Neural progenitor cell (in vitro differentiated cells): ENCODE data around the gene TIPIN. TPM values are rescaled to one million over a fixed set of nuclear protein-coding genes. Genes with fewer than 3 reads are reported as not detected.

ENCODE experiments used
- DNase-seq: peaks from one replicate; pipeline ENCODE4 v3.0.0-alpha.2; 2016; ENCODE audit warnings: low spot score
- H2AFZ ChIP-seq: fragments of 200-600 bp; sonication (generic); replicated peaks from 2 replicates; pipeline ENCODE4 v1.6.1; 2016; ENCODE audit warnings: antibody characterized with exemption
- H3F3A ChIP-seq: fragments of 200-600 bp; sonication (generic); 2 replicates; pipeline ENCODE4 v1.6.1; 2016; ENCODE audit warnings: antibody characterized with exemption, low read depth
- H3K27ac ChIP-seq: fragments of 200-600 bp; sonication (generic); 2 replicates; pipeline ENCODE4 v1.5.1; 2016; ENCODE audit warnings: mild to moderate bottlenecking
- H3K27me3 ChIP-seq: fragments of 200-600 bp; sonication (generic); 2 replicates; pipeline ENCODE4 v1.6.1; 2016; ENCODE audit warnings: mild to moderate bottlenecking, moderate library complexity
- H3K36me3 ChIP-seq: fragments of 200-600 bp; sonication (generic); 2 replicates; pipeline ENCODE4 v1.5.1; 2016
- H3K4me1 ChIP-seq: fragments of 200-600 bp; sonication (generic); 2 replicates; pipeline ENCODE4 v1.6.1; 2016; ENCODE audit warnings: mixed run types
- H3K4me2 ChIP-seq: fragments of 200-600 bp; sonication (generic); 2 replicates; pipeline ENCODE4 v1.6.1; 2016
- H3K4me3 ChIP-seq: fragments of 200-600 bp; sonication (generic); 2 replicates; pipeline ENCODE4 v1.5.1; 2016
- H3K79me2 ChIP-seq: fragments of 200-600 bp; sonication (generic); 2 replicates; pipeline ENCODE4 v1.6.1; 2016; ENCODE audit warnings: low read depth
- H3K9ac ChIP-seq: fragments of 200-600 bp; sonication (generic); 2 replicates; pipeline ENCODE4 v1.6.1; 2016
- H3K9me3 ChIP-seq: fragments of 200-600 bp; sonication (generic); 2 replicates; pipeline ENCODE4 v1.5.1; 2016; ENCODE audit warnings: low read depth
- H4K20me1 ChIP-seq: fragments of 200-600 bp; sonication (generic); 2 replicates; pipeline ENCODE4 v1.6.1; 2016; ENCODE audit warnings: low read depth
- H3K27ac Mint-ChIP-seq: 3 replicates; pipeline ENCODE4 v1.8.0; 2021; ENCODE audit warnings: mixed read lengths
- H3K27me3 Mint-ChIP-seq: 2 replicates; pipeline ENCODE4 v1.8.0; 2022; ENCODE audit warnings: low read depth, mild to moderate bottlenecking, inconsistent platforms, moderate library complexity, mixed read lengths; ENCODE audit not compliant: insufficient read depth
- H3K36me3 Mint-ChIP-seq: 3 replicates; pipeline ENCODE4 v1.8.0; 2021; ENCODE audit warnings: mixed read lengths
- H3K4me1 Mint-ChIP-seq: 3 replicates; pipeline ENCODE4 v1.8.0; 2021; ENCODE audit warnings: mixed read lengths
- H3K4me3 Mint-ChIP-seq: 3 replicates; pipeline ENCODE4 v1.8.0; 2021; ENCODE audit warnings: mild to moderate bottlenecking, moderate library complexity, mixed read lengths
- H3K9me3 Mint-ChIP-seq: 3 replicates; pipeline ENCODE4 v1.8.0; 2020; ENCODE audit warnings: mixed read lengths
- CTCF ChIP-seq: fragments of 200-600 bp; sonication (generic); IDR thresholded peaks from 2 replicates; pipeline ENCODE4 v1.5.1; 2017; ENCODE audit warnings: antibody characterized with exemption, mild to moderate bottlenecking
- EZH2 ChIP-seq: fragments of 200-600 bp; sonication (generic); IDR thresholded peaks from 2 replicates; pipeline ENCODE4 v1.6.1; 2017; ENCODE audit warnings: antibody characterized with exemption, mild to moderate bottlenecking, moderate library complexity
- EZH2phosphoT487 ChIP-seq: fragments of 200-600 bp; sonication (generic); IDR thresholded peaks from 2 replicates; pipeline ENCODE4 v1.6.1; 2017; ENCODE audit warnings: antibody characterized with exemption
- total RNA-seq: library from RNA; depleted of rRNA; stranded (reverse); fragments of >200 nt; gene quantifications from 2 replicates; pipeline ENCODE4 v1.2.3, GENCODE V29; 2015; ENCODE audit warnings: low replicate concordance

The TIPIN gene
- total RNA-seq, 1 donor from 2014 or later = 28.9 TPM

GRCh38 chr15:66404122-66404521 is 47.6 kb upstream of the TIPIN start:
- no peaks in the 10 kb centered on the region for H3K9me3 Mint-ChIP-seq
- no peak for DNase-seq
- H3K4me1 Mint-ChIP-seq = peaks cover 28% of the 10 kb centered on the region
- H3K36me3 Mint-ChIP-seq = peaks cover 7% of the 10 kb centered on the region
- Histone ChIP-seq H3K4me2 (peak overlapping the region; percentile 65), H2AFZ (no peak overlapping the region), H3K4me1 (peaks cover 40% of the 10 kb centered on the region), H3K9me3 (no peaks in the 10 kb centered on the region), H3K79me2 (peaks cover 99% of the 10 kb centered on the region), H3K36me3 (no peaks in the 10 kb centered on the region), H3K27me3 (no peaks in the 10 kb centered on the region), H3K9ac (peak overlapping the region; percentile 2), H3K27ac (peak overlapping the region; percentile 33), H3F3A (peaks cover 7% of the 10 kb centered on the region), H4K20me1 (peaks cover 87% of the 10 kb centered on the region), H3K4me3 (no peak overlapping the region)
- no peaks in the 10 kb centered on the region for H3K27me3 Mint-ChIP-seq
- TF ChIP-seq CTCF (no peak), EZH2phosphoT487 (no peak), EZH2 (no peak)
- H3K27ac Mint-ChIP-seq = no peak overlapping the region
- H3K4me3 Mint-ChIP-seq = no peak overlapping the region

- H2AFZ ChIP-seq = no peak overlapping the region
- H3K4me1 ChIP-seq = peaks cover 40% of the 10 kb centered on the region
- peaks cover 22% of the 10 kb centered on the region for H3K4me1 Mint-ChIP-seq
- no peak overlapping the region for H3K4me3 ChIP-seq
- peaks cover 7% of the 10 kb centered on the region for H3F3A ChIP-seq
- H3K4me2 ChIP-seq = peak overlapping the region; percentile 65
- peaks cover 99% of the 10 kb centered on the region for H3K79me2 ChIP-seq
- H3K36me3 ChIP-seq = no peaks in the 10 kb centered on the region
- no peaks in the 10 kb centered on the region for H3K9me3 Mint-ChIP-seq
- H3K4me3 Mint-ChIP-seq = no peak overlapping the region
- no peak for DNase-seq
- peaks cover 82% of the 10 kb centered on the region for H4K20me1 ChIP-seq
- no peaks in the 10 kb centered on the region for H3K27me3 Mint-ChIP-seq
- no peak for TF ChIP-seq EZH2phosphoT487
- no peak for TF ChIP-seq CTCF
- TF ChIP-seq EZH2 = no peak
- no peaks in the 10 kb centered on the region for H3K27me3 ChIP-seq
- H3K9ac ChIP-seq = no peak overlapping the region
- no peak overlapping the region for H3K27ac ChIP-seq
- no peak overlapping the region for H3K27ac Mint-ChIP-seq
- H3K9me3 ChIP-seq = no peaks in the 10 kb centered on the region
- H3K36me3 Mint-ChIP-seq = peaks cover 7% of the 10 kb centered on the region
These were observed 46.8 kb upstream of the TIPIN start for GRCh38 chr15:66403323-66403722.

- peaks cover 99% of the 10 kb centered on the region for H3K79me2 ChIP-seq
- TF ChIP-seq EZH2phosphoT487 (no peak), CTCF (no peak), EZH2 (no peak)
- Mint-ChIP-seq H3K9me3 (no peaks in the 10 kb centered on the region), H3K4me1 (peaks cover 22% of the 10 kb centered on the region), H3K36me3 (peaks cover 10% of the 10 kb centered on the region), H3K27ac (no peak overlapping the region), H3K27me3 (no peaks in the 10 kb centered on the region), H3K4me3 (no peak overlapping the region)
- peak overlapping the region; percentile 65 for H3K4me2 ChIP-seq
- no peak overlapping the region for H3K27ac ChIP-seq
- H3K4me3 ChIP-seq = no peak overlapping the region
- H3K27me3 ChIP-seq = no peaks in the 10 kb centered on the region
- no peak for DNase-seq
- H3K9ac ChIP-seq = no peak overlapping the region
- peaks cover 7% of the 10 kb centered on the region for H3F3A ChIP-seq
- peaks cover 77% of the 10 kb centered on the region for H4K20me1 ChIP-seq
- peaks cover 40% of the 10 kb centered on the region for H3K4me1 ChIP-seq
- H3K9me3 ChIP-seq = no peaks in the 10 kb centered on the region
- H3K36me3 ChIP-seq = no peaks in the 10 kb centered on the region
- no peak overlapping the region for H2AFZ ChIP-seq
These were observed 46.3 kb upstream of the TIPIN start for GRCh38 chr15:66402761-66403284.
